ENCODE measurements around the gene CKS1B.

CKS1B gene

GRCh38 chr1:154974102-154974807, at the start of gene CKS1B:
Gene CKS1B (plus strand): TSS chr1:154974681. CDS start chr1:154974746, 65 bp downstream.
- peak; percentile 100 for DNase-seq

DNA sequence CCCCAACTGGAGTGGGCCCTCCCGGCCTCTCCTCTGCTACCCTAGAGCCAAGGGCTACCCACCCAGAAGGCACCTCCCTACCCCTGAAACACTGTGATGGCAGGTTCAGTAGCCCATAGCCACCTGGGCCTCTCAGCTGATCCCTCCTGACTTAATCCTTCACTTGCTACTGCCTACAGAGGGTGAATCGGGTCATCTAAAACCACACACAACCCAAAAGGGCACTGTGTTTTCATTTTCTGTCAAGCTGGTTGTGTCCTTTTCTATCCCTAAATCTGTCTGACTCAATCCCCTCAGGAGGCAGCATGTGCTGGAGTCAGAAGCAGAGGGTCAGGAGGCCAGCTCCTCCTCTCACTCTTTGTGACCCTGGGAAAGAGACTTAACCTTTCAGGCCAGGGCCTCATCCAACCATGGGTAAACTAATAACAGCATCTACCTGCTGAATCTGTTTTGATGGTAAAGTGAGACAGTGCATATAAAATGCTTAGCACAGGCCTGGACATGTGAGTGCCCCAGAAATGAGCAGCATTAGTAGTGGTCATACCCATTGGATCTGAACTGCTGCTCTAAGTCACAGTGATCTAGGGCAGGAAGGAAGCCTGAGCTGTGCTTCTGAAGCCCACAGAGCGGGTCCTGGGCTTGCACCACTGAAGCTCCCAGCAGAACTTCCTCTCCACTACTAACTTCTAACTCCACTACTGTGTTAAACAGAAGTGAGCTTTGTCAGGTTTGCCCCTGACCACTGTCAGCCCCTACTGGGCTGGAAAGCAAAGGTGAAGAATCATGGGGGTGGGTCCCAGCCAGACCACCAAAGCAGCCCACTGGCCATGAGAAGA, 48.9 kb upstream of the CKS1B start:
- DNase-seq, result no peak

GRCh38 chr1:154926201-154926600, 48.3 kb upstream of the CKS1B start:
- DNase-seq, result no peak

DNA sequence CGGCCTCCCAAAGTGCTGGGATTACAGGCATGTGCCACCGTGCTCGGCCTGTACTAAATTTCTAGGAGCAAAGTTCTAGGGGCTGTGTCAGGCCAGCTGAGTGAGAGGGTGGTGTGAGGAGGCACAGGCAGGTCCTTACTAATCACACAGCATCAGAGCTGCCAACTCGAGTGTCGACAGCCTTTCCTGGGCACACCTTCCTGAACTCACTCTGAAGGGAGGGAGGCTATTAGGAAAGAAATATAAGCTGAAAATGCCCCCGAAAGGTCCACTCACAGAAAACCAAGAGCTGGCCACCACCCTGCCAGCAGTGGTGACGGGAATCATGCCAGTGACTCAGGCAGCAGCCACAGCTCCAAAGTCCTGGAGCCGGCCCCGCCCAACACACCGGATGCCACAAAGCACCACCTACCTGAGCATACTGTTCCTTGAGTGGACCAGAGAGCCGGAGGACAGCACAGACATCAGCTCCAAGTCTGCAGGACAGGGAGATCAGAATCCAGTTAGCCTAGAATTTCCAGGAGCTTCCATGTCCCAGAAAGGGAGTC, 42.5 kb upstream of the CKS1B start:
- DNase-seq, result no peak

DNA sequence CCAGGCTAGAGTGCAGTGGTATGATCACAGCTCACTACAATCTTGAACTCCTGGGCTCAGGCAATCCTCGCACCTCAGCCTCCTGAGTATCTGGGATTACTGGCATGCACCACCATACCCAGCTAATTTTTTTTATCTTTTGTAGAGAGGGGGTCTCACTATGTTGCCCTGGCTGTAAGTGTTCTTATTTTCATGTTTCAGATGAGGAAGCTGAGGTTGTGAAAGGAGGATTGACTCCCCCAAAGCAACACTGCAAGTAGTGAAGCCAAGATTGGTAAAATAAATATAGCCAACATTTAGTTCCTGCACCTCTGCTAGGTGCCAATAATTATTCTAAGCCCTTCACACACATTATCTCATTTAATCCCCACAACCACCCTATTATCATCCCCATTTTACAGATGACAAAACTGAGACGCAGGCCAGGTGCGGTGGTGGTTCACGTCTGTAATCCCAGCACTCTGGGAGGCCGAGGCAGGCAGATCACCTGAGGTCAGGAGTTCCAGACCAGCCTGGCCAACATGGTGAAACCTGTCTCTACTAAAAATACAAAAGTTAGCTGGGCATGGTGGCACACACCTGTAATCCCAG, 40.0 kb upstream of the CKS1B start:
- no peak for DNase-seq

GRCh38 chr1:154935749-154936554, 38.5 kb upstream of the CKS1B start:
- DNase-seq, result no peak

GRCh38 chr1:154936555-154937084, 37.9 kb upstream of the CKS1B start, which contains the start of gene PMVK:
Gene PMVK (minus strand): TSS chr1:154936719. CDS start chr1:154936685, 34 bp downstream.
- peak; percentile 95 for DNase-seq

- peak; percentile 92 for DNase-seq
Measured at GRCh38 chr1:154937085-154937987, 37.1 kb upstream of the CKS1B start.

DNA sequence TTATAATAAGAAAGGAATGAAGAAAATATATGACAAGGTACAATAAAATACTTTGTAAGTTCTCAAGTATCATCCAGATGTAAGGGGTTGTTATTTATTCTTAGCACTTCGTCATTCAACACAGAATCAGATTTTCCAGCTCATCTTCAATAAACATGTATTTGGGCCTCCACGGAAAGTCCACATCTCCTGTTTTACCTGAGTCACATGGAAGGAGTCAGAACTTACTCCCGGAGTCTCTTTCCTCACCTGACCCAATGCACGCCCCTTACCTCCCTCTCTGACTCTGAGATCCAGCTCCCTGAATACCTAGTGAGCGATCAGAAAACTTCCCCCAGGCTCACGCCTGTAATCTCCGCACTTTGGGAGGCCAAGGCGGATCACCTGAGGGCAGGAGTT, 36.5 kb upstream of the CKS1B start:
- DNase-seq, result no peak

DNA sequence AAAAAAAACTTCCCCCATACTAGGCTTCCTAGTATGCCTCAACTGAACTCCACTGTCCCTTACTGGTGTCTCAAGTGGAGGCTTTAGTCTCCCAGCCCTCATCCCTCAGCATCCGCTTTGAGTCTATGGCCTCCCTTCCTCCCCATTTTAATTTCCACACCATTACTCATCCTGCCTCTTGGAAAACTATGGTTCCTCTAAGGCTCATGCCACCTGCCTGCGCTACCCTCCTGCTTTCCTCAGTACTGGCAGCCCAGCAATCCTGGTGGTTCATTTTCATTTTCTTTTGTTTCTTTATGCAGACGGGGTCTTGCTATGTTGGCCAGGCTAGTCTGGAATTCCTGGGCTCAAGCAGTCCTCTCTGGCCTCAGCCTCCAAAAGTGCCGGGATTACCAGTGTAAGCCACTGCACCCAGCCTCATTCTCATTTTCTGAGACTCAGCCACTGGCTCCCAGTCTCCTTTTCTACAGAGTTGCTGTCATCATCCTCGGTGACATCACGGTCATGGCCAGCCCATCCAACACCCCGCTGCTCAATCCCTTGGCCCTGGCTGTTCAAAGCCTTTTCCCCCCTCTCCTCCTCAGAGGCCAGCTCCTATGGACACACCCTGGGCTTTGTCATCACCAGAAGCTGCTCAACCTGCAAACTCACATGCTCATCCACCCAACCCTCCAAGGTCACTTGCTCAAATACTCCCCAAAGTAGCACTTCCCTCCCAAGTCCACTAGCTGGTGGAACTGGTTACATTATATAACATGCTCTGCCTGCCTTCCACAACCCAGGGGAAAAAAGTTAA, 35.7 kb upstream of the CKS1B start:
- no peak for DNase-seq

GRCh38 chr1:154940213-154940560, 34.3 kb upstream of the CKS1B start:
- no peak for DNase-seq

GRCh38 chr1:154940651-154941194, 33.8 kb upstream of the CKS1B start:
- DNase-seq, result no peak

DNA sequence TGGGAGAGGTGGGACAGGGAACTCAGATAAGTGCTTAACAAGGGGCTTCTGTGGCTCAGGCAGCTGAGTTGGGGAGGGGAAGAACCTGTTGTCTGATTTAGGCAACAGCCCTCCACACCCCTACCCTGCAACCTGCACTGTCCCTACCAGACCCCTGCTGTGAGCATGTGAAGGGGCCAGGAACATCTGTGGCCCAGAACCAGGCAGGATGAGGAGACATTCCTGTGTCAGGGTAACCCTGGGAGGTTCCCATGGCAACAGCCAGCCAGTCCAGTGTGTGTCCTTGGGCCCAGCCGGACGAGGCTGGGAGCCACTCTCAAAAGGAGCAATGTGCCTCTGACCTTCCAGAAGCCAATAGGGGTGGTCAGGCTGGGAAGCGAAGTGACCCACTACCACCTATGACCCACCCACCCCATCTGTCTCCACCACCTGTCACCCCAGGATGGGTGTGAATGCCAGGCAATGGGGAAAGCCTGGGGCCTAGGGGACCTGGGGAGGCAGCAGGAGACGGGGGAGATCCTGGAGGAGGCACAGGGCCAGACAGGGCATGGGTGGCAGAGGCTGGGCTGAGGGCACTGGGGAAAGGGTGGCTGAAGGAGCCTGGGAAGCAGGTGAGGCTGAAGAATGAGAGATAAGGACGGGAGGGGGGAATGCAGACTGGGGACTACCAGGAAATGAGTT, 33.0 kb upstream of the CKS1B start:
- DNase-seq, result no peak

GRCh38 chr1:154943649-154944400, 30.7 kb upstream of the CKS1B start:
- DNase-seq, result peak; percentile 16

DNA sequence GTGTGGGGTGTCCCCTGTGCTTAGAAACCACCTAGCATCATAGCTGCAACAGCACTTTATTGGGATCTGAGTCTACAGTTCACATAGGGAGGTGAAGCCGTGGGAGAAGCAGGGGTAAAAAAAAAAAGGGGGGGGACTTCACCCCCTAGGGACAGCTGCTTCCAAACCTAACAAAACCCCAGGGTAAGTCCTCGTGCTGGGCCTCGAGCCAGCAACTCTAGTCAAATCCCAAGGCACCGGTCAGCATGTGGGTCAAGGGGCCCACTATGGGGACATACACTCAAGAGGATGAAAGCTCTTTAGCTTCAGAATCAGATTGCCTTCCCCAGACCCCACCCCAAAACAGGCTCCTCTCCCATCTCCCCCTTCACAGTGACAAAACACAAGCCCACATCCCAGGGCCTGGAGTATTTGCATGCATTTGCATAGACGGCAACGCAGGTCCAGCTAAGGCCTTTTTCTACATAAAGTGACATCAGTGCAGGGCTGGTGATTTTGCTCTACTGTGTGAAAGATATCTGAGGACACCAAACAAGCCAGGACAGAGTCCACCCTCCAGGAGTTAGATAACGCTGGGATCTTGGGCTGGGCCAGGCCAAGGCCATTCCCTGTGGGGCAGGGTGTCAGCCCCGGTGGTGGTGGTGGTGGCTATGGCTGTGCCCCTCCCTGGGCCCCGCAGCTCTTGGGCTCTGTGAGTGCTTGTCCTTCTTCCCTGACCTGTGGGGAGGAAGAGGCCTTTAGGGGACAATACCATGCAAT, 29.9 kb upstream of the CKS1B start:
- no peak for DNase-seq

GRCh38 chr1:154945160-154945961, 29.1 kb upstream of the CKS1B start:
- no peak for DNase-seq

Data from NCI-H1092 (cell line).